GM19463 (cell line): ENCODE results near the gene LRRC7.

Experiments
- ATAC-seq: cut with Tn5 transposase; IDR thresholded peaks from one replicate; pipeline ENCODE4 v1.9.1; 2021; ENCODE audit warnings: mild to moderate bottlenecking, moderate library complexity; ENCODE audit not compliant: unreplicated experiment

The LRRC7 gene

GRCh38 chr1:70150444-70150843 lies 582.7 kb downstream of the LRRC7 start:
- ATAC-seq: no peak

DNA sequence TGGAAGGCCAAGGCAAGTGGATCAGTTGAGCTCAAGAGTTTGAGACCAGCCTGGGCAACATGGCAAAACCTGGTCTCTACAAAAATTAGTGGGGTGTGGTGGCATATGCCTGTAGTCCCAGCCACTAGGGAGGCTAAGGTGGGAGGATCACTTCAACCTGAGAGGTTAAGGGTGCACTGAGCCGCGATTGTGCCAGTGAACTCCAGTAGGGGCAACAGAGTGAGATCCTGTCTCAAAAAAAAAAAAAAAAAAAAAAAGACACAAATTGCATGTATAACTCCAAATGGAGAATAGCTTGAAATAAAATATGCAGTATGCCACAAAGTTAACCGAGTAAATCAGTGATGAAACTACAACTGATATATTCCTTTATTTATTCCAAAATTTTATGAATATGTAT lies 586.0 kb downstream of the LRRC7 start:
- ATAC-seq: no peak

DNA sequence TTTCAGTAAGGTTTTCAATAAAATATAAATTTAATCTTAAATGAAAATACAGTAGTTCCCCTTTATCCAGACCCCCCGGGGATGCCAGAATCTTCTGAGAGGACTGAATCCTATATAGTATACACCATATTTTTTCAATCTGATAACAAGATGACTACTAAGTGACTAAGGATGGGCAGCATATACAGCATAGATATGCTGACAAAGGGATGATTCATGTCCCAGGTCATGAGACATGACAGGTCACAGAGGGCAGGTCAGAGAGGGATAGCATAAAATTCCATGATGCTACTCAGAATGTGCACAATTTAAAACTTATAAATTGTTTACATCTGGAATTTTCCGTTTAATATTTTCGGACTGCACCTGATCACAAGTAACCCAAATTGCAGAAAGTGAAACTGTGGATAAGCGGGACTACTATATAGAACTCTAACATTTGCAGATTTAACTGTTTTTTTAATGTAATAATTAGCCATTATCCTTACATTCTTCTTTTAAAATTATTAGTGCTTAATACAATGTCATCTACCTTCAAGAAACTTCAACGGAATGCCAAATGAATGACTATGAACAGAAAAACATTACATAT lies 588.9 kb downstream of the LRRC7 start:
- ATAC-seq: no peak

DNA sequence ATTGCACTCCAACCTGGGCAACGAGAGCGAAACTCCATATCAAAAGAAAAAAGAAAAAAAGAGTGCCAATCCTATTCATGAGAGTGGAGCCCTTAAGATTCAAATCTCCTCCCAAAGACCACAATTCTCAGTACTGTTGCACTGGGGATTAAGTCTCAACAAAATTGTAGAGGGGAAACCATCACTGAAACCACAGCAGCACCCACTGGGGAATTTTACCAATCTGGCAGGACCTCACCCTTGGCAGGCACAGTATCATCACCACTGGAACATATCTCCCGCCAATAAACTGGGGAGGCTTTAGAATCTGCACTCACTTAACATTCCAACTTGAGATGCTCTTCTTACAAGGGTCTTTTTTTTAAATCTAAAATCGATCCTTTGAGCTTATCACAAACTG lies 596.6 kb downstream of the LRRC7 start:
- no peak for ATAC-seq

GRCh38 chr1:70168283-70168682 lies 600.6 kb downstream of the LRRC7 start:
- ATAC-seq: no peak

DNA sequence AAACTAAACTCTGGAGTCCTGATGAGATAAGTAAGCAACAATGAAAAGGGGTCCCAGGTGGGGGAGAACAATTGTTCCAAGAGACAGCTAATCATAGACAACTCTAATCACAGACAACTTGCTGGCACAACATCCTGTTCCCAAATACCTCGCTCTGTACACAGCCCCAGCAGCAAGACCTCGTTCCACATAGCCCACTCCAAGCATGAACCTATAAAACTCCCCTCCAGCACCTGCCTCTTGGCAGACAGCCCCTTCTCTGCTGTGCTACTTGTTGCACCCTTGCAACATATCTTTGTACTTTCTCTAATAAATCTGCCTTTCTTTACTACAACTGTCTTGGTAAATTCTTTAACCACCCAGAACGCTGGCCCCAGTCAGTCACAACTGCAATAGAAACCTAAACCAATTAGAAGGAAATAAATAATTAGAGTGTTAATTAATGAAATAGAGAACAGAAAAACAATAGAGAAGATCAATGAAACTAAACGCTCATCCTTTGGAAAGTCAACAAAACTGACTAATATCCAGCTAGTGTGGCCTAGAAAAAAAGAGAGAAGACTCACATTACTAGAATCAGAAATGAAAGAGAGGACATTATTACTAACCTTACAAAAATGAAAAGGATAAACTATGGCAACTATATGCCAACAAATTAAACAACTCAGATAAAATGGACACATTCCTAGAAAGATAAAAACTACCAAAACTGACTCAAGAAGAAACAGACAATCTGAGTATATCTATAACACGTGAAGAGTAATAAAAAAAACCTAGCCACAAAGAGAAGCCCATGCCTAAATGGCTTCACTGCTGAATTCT lies 601.5 kb downstream of the LRRC7 start:
- no peak for ATAC-seq

- ATAC-seq: no peak
Measured at GRCh38 chr1:70171512-70171911, 603.8 kb downstream of the LRRC7 start.
